Epithelial cell of proximal tubule (primary cell): ENCODE data around the gene RASAL3. TPM values are rescaled to one million over a fixed set of nuclear protein-coding genes. Genes with fewer than 3 reads are reported as not detected.

Source experiments
- DNase-seq: peaks from one replicate; pipeline ENCODE4 v3.0.0-alpha.2; 2011; ENCODE audit warnings: low read depth
- H3K4me3 ChIP-seq: 2 replicates; pipeline ENCODE4 v1.5.1; 2011; ENCODE audit warnings: low read depth, mild to moderate bottlenecking, low read length
- CTCF ChIP-seq: conservative IDR thresholded peaks from 2 replicates; pipeline ENCODE4 v1.5.1; 2012; ENCODE audit warnings: low read depth, mild to moderate bottlenecking, low read length
- total RNA-seq: library from RNA; depleted of rRNA; stranded (reverse); fragments of >200 nt; gene quantifications from 2 replicates; pipeline ENCODE4 v1.2.3, GENCODE V29; 2015

The RASAL3 gene
- total RNA-seq, 1 donor from 2014 or later = not detected

GRCh38 chr19:15461694-15462093 is 2.6 kb downstream of the RASAL3 start:
- no peak overlapping the region for H3K4me3 ChIP-seq
- DNase-seq = no peak
- TF ChIP-seq CTCF = no peak

GRCh38 chr19:15457701-15458484 is 6.5 kb downstream of the RASAL3 start:
- no peak for DNase-seq
- no peak for TF ChIP-seq CTCF
- no peak overlapping the region for H3K4me3 ChIP-seq

- no peak for TF ChIP-seq CTCF
- DNase-seq = no peak
- no peak overlapping the region for H3K4me3 ChIP-seq
Observed at GRCh38 chr19:15456871-15457700, 7.3 kb downstream of the RASAL3 start.

- DNase-seq = no peak
- no peak overlapping the region for H3K4me3 ChIP-seq
- TF ChIP-seq CTCF = no peak
Observed at GRCh38 chr19:15456441-15456840, 7.9 kb downstream of the RASAL3 start.

GRCh38 chr19:15455996-15456395 is 8.3 kb downstream of the RASAL3 start:
- no peak for TF ChIP-seq CTCF
- no peak for DNase-seq

GRCh38 chr19:15453906-15454860 is 10.2 kb downstream of the RASAL3 start:
- H3K4me3 ChIP-seq = no peak overlapping the region
- no peak for DNase-seq
- TF ChIP-seq CTCF = peak; percentile 43

More at GRCh38 chr19:15455996-15456395, 8.3 kb downstream of the RASAL3 start:
- H3K4me3 ChIP-seq = no peak overlapping the region
